Gastroesophageal sphincter (tissue), 4 donors: ENCODE results near the gene FLNC. TPM values are rescaled to one million over a fixed set of nuclear protein-coding genes. Genes with fewer than 3 reads are reported as not detected.

Source experiments
- ATAC-seq: fragments of 150-250 bp; one replicate; pipeline ENCODE4 v1.9.1; 2016; ENCODE audit warnings: mild to moderate bottlenecking, moderate library complexity
- H3K27ac ChIP-seq, 4 donors: fragments of 200-600 bp; sonication (generic) in 3 of 4; 1 replicate in 3 of 4; 2 replicates in 1 of 4; pipeline ENCODE4 v1.5.1; 2016 to 2019
- H3K27me3 ChIP-seq: fragments of 200-600 bp; sonication (generic); one replicate; pipeline ENCODE4 v1.5.1; 2019
- H3K36me3 ChIP-seq, 2 donors: fragments of 200-600 bp; sonication (generic); one replicate each; pipeline ENCODE4 v1.5.1; 2019; ENCODE audit warnings: control low read depth in 1 of 2
- H3K4me1 ChIP-seq, 3 donors: fragments of 200-600 bp; sonication (generic); 1 replicate in 2 of 3; 2 replicates in 1 of 3; pipeline ENCODE4 v1.5.1; 2016 to 2019; ENCODE audit warnings: control low read depth in 2 of 3
- H3K4me3 ChIP-seq, 2 donors: fragments of 200-600 bp; sonication (generic); one replicate each; pipeline ENCODE4 v1.5.1; 2019; ENCODE audit warnings: mild to moderate bottlenecking in 1 of 2, moderate library complexity in 1 of 2
- H3K9me3 ChIP-seq, 3 donors: fragments of 200-600 bp; sonication (generic); one replicate each; pipeline ENCODE4 v1.5.1; 2017 to 2019; ENCODE audit warnings: control low read depth in 2 of 3
- EP300 ChIP-seq: sonication (generic); formaldehyde crosslinking; IDR thresholded peaks from one replicate; pipeline ENCODE4 v1.6.1; 2017; ENCODE audit warnings: antibody characterized with exemption, mild to moderate bottlenecking
- POLR2A ChIP-seq, 2 donors: fragments of 450-650 bp; IDR thresholded peaks; one replicate each; pipeline ENCODE4 v1.6.1; 2017; ENCODE audit warnings: antibody characterized with exemption in 2 of 2, mild to moderate bottlenecking in 2 of 2, moderate library complexity in 1 of 2
- POLR2AphosphoS5 ChIP-seq: sonication (generic); formaldehyde crosslinking; IDR thresholded peaks from one replicate; pipeline ENCODE4 v1.6.1; 2017; ENCODE audit warnings: antibody characterized with exemption
- WGBS, 2 donors: methylation state at CpG; one replicate each; pipeline ENCODE4 v1.1.5; 2018; ENCODE audit warnings: low coverage in 1 of 2; 5-methylcytosine and 5-hydroxymethylcytosine counted together
- total RNA-seq, 4 donors: library from RNA; depleted of rRNA; stranded (reverse); fragments of >200 nt; gene quantifications; one replicate each; pipeline ENCODE4 v1.1.0, GENCODE V29; 2016
- TF ChIP-seq, protein P1 (sequence below), 4 experiments: fragments of 200-600 bp in 2 of 4; fragments of 450-650 bp in 2 of 4; sonication (generic) in 1 of 4; IDR thresholded peaks; one replicate each; pipeline ENCODE4 v1.5.1; 2017 to 2019; ENCODE audit warnings: antibody characterized with exemption in 4 of 4, mild to moderate bottlenecking in 2 of 4, moderate library complexity in 2 of 4

FLNC gene
- total RNA-seq, 4 donors from 2014 or later = 308 to 1,162 (median 401) TPM

GRCh38 chr7:128869944-128870285, 39.7 kb downstream of the FLNC start:
- Histone ChIP-seq H3K36me3 (peaks cover 0 to 18% of the 10 kb centered on the region in 2 donors), H3K4me1 (peaks cover 0 to 43% (median 16%) of the 10 kb centered on the region in 3 donors), H3K27ac (peak overlapping the region in 2 of 4 donors; percentile 29 to 67), H3K9me3 (no peaks in the 10 kb centered on the region), H3K27me3 (no peaks in the 10 kb centered on the region), H3K4me3 (peak overlapping the region; percentile 51 to 66)
- TF ChIP-seq EP300 (no peak), POLR2AphosphoS5 (no peak), POLR2A (IDR thresholded peaks at IDR 0.05) (no peak)
- TF ChIP-seq, protein P1, sequence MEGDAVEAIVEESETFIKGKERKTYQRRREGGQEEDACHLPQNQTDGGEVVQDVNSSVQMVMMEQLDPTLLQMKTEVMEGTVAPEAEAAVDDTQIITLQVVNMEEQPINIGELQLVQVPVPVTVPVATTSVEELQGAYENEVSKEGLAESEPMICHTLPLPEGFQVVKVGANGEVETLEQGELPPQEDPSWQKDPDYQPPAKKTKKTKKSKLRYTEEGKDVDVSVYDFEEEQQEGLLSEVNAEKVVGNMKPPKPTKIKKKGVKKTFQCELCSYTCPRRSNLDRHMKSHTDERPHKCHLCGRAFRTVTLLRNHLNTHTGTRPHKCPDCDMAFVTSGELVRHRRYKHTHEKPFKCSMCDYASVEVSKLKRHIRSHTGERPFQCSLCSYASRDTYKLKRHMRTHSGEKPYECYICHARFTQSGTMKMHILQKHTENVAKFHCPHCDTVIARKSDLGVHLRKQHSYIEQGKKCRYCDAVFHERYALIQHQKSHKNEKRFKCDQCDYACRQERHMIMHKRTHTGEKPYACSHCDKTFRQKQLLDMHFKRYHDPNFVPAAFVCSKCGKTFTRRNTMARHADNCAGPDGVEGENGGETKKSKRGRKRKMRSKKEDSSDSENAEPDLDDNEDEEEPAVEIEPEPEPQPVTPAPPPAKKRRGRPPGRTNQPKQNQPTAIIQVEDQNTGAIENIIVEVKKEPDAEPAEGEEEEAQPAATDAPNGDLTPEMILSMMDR (IDR thresholded peaks at IDR 0.05) = no peak
- no CpG with 5 or more reads among the region's 30 CpGs for WGBS, 2 donors
- ATAC-seq = no peak

DNA sequence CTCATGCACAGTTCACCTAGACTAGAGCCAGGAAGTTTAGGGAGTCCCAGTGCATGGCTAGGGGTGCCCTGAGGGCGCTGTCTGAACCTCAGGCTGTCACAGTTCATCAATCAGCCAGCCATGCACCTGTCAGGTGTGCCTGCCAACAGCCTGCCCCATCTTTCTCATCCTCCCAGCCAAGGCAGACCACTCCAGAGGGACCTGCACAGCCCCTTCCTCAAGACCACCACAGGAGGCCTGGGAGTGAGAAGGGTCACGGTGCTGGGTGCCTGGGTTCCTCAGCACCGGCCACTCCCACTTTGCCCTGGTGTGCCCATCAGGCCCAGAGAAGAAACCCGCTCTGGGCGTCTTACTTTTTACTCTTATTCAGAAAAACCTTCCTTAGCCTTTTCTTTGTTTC, 40.8 kb downstream of the FLNC start:
- Histone ChIP-seq H3K36me3 (peaks cover 0 to 6% of the 10 kb centered on the region in 2 donors), H3K4me3 (no peak overlapping the region), H3K27me3 (no peaks in the 10 kb centered on the region), H3K9me3 (no peaks in the 10 kb centered on the region), H3K4me1 (peaks cover 0 to 32% (median 16%) of the 10 kb centered on the region in 3 donors), H3K27ac (no peak overlapping the region)
- 90% methylated on average over 3 of the region's 5 CpGs; no CpG with 5 or more reads in 1 of the 2 donors for WGBS, 2 donors
- TF ChIP-seq, protein P1 (IDR thresholded peaks at IDR 0.05) = no peak
- no peak for TF ChIP-seq EP300
- TF ChIP-seq POLR2A (IDR thresholded peaks at IDR 0.05) = no peak
- no peak for TF ChIP-seq POLR2AphosphoS5
- ATAC-seq = no peak

GRCh38 chr7:128872394-128872824, 42.2 kb downstream of the FLNC start:
- no peaks in the 10 kb centered on the region for H3K27me3 ChIP-seq
- no peak overlapping the region for H3K4me3 ChIP-seq
- ATAC-seq = no peak
- WGBS, 2 donors = 77% methylated on average over 3 of the region's 13 CpGs; no CpG with 5 or more reads in 1 of the 2 donors
- no peak for TF ChIP-seq EP300
- TF ChIP-seq, protein P1 (IDR thresholded peaks at IDR 0.05) = no peak
- TF ChIP-seq POLR2AphosphoS5 = no peak
- no peak for TF ChIP-seq POLR2A (IDR thresholded peaks at IDR 0.05)
- H3K27ac ChIP-seq = no peak overlapping the region
- no peaks in the 10 kb centered on the region for H3K9me3 ChIP-seq
- H3K36me3 ChIP-seq = no peaks in the 10 kb centered on the region
- H3K4me1 ChIP-seq = peaks cover 0 to 30% (median 16%) of the 10 kb centered on the region in 3 donors

DNA sequence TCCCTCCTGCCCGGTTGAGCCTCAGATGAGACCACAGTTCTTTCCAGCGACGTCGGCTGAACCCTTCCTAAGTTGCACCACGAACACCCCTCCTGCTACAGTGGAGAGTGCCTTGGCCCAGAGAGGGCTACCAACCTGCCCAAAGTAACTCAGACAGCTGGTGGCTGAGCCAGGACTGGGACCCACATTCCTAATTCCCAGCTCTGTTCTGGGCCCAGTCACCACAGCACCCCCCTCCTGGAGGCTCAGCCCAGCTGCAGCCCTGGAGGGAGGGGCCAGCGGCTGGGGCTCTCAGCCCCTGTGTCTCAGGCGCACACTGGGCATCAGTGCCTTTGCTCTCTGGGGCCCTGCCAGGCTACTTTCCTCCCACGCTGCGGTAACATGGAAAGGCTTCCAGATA, 43.0 kb downstream of the FLNC start:
- Histone ChIP-seq H3K9me3 (no peaks in the 10 kb centered on the region), H3K4me1 (peaks cover 0 to 22% (median 16%) of the 10 kb centered on the region in 3 donors), H3K27ac (no peak overlapping the region), H3K27me3 (no peaks in the 10 kb centered on the region), H3K4me3 (no peak overlapping the region), H3K36me3 (no peaks in the 10 kb centered on the region)
- TF ChIP-seq, protein P1 (IDR thresholded peaks at IDR 0.05) = no peak
- no peak for TF ChIP-seq EP300
- TF ChIP-seq POLR2AphosphoS5 = no peak
- TF ChIP-seq POLR2A (IDR thresholded peaks at IDR 0.05) = no peak
- WGBS, 2 donors = 40% methylated on average over 1 of the region's 9 CpGs; no CpG with 5 or more reads in 1 of the 2 donors
- ATAC-seq = no peak
